ENCODE measurements around the gene ZNF180.
"Not testable (repeated sequence)": the region's sequence is repeated elsewhere in the genome, so short reads cannot be mapped to it uniquely, and the experiment has no call there.

The ZNF180 gene

DNA sequence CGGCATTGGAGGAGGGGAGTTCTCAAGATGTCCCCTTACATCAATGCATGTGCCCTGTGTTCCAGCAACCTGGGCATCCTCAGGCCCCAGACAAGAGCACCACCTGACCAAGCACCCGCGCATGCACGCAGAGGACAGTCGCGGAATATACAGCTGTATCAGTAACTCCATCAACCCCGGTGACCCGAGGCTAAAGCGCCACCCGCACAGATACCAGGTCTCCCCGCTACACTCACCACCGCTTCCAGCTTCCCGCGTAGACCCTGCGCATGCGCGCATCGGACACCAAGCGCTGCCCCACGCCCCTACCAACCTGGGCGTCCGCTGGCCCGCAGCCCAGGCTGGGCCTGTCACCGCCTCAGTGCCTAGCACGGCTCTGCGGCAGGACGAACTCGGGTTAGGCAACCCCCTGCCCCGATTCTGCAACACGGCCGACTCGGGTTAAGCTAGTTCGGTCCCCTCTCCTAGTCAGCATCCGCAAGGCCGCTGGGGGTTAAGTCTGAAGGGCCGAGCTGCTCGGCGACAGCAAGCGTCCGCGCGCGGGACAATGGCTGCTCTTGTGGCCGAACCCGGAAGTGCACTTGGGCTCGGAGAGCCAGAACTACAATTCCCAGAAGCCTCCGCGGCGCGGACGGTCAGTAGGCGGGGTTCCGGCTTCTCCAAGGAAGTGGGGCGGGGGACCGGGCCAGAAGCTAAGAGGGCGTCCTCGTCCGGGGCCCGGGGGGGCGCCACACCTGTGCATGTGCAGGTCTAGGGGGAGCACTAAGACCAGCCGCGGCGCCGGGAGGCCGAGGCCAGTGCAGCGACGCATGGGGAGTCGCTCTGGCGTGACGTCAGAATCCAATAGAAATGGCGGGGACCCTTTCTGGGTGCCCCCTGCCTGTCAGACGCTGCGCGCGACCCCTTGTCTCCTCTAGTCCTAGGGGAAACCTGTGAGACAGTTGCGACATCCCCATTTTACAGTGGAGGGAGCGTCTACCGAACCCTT lies at the start of gene ZNF180:
TSS of gene ZNF180 (minus strand) at position 561 of the 988 bp plus-strand sequence. CDS start 3,188 bp downstream, outside the sequence.
- DNase-seq (ENCODE audit: low spot score) = peak; percentile 99

DNA sequence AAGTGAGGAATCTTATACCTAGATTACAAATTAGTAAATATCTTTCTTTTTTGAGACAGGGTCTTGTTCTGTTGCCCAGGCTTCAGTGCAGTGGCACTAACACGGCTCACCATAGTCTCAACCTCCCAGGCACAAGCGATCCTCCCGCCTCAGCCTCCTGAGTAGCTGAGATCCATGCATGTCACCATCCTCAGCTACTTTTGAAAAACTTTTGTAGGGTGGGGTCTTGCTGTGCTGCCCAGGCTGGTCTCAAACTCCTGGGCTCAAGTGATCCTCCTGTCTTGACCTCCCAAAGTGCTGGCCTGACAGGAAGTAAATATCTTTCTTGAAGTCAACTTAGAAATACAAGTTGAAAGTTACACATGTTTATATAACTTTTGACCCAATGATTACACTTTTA lies 49.2 kb upstream of the ZNF180 start:
- no peak for DNase-seq (ENCODE audit: low spot score)

DNA sequence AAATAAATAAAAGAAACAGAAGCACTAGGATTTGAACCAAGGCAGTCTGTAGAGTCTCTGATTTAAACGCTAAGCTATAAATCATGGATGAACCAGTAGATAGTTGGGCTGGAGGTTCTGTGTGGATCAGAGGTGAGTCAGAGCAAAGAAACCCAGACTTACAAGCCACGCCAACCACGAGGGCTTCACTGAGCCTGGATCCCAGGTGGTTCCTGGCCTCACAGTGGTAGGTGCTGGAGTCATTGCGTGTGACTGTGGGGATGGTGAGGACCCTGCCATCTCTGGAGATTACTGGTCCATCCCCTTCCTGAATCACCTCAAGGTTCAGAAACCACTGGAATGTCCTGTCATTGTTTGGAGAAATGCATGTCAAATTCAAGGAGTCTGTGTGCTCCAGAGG lies 48.4 kb upstream of the ZNF180 start:
- no peak for DNase-seq (ENCODE audit: low spot score)

DNA sequence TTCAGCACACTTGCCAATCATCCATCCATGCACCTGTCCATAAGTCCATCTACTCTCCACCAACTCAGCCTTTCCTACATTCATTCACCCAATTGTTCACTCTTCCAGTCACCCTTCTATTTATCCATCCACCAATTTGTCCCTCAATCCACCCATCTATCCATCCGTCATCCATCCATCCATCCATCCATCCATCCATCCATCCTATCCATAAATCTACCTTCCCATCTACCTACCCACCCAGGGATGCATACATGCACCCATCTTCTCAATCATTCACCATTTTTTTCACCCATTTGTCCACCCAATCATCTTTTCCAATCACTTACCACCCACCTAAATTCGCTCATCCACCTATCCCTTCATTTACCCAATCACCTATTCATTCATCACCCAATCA lies 43.7 kb upstream of the ZNF180 start:
- no peak for DNase-seq (ENCODE audit: low spot score)

DNA sequence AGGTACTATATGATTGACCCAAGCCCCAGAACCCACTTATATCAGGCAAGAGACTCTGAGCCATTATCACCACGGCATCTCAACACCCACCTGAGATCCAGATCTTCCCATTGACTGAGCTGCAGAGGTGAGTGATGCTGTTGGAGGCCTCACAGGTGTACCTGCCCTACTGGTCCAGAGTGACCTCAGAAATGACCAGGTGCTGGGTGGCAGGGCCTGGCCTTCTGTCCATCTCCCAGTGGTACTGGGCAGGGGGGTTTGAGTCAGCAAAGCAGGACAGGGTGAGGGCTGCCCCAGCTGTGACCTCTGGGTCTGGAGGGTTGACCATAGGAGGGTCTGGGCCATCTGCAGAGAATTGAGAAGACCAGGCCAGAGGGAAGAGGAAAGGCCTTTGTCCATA lies 42.3 kb upstream of the ZNF180 start:
- DNase-seq (ENCODE audit: low spot score) = no peak

DNA sequence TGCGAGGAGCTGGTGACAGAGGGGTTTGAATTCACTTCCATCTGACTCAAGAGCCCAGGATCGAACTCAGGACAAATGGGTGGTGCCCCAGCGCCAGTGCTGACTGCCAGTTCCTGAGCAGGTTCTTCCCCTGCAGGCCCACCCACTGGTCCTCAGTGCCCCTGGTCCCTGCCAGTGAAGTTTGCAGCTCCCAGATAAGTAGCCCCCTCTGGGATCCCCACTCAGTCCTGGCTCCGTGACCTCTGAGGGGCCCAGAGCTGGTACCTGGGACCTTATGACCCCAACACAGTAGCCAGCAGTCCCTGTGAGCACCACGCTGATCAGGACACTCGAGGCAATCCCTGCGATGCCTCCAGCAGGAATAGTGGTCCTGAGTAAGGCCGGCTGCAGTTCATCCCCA lies 40.4 kb upstream of the ZNF180 start:
- DNase-seq (ENCODE audit: low spot score) = no peak

DNA sequence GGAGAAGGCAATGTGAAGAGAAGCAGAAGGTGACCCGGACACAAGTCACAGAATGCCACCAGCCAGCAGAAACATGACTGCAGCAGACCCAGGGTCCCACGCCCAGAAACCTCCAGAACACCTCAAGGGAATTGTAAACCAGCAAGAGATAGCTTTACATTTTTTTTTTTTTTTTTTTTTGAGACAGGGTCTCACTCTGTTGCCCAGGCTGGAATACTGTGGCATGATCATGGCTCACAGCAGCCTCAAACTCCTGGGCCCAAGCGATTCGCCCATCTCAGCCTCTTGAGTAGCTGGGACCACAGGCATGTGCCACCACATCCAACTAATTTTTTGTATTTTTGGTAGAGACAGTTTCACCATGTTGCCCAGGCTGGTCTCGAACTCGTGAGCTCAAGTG lies 39.7 kb upstream of the ZNF180 start:
- DNase-seq (ENCODE audit: low spot score) = no peak

DNA sequence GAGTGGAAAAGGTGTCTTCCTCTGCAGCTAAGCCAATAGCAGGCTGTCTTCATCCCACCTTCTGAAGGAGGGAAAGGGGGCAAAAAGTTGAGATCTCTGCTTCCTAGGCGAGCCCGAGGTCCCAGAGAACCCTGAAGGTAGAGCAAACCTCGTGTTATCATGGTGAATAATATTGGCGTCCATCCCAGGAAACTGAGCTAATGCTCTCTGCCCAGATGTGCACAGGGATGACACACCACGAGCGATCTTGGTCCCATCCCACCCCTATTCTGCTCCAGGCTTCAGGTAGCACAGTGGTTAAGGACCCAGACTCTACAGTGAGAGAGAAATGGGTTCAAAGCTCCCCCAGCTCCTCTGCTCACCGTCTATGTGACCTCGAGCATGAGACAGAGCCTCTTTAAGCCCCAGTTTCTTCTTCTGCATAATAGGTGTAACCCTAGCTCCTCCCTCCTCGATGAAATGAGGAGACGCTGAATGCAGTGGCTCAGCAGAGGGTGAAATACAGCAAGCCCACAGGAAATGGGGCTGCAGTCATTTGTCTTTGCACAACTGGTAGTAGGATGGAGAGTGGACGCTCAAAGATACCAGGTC lies 39.0 kb upstream of the ZNF180 start:
- DNase-seq (ENCODE audit: low spot score) = no peak

DNA sequence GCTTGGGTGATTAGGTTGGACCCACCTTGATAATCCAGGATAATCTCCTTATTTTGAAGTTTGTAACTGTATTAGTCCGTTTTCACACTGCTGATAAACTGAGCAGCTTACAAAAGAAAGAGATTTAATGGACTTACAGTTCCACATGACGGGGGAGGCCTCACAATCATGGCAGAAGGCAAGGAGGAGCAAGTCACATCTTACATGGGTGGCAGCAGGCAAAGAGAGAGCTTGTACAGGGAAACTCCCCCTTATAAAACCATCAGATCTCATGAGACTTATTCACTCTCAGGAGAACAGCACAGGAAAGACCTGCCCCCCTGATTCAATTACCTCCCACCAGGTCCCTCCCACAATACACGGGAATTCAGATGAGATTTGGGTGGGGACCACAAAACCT lies 35.0 kb upstream of the ZNF180 start:
- DNase-seq (ENCODE audit: low spot score) = not testable (repeated sequence)

DNA sequence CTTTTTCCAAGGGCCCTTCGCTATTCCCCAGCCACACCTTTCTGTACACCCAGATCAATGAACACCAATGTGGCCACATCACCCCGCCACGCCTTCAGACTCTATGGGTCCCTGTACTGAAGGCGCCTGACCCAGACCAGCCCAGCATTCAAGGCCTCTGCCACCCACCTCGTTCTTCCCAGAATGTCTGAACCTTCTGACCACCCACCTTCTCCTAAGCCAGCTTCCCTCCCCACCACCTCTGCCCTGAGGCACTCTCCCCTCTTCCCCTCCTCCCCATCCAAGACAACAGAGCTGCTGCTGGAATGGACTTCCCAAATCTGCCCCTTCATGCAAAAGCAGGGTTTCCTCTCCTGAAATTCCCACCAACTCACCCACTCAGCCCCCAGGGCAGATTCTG lies 32.5 kb upstream of the ZNF180 start:
- DNase-seq (ENCODE audit: low spot score) = no peak

DNA sequence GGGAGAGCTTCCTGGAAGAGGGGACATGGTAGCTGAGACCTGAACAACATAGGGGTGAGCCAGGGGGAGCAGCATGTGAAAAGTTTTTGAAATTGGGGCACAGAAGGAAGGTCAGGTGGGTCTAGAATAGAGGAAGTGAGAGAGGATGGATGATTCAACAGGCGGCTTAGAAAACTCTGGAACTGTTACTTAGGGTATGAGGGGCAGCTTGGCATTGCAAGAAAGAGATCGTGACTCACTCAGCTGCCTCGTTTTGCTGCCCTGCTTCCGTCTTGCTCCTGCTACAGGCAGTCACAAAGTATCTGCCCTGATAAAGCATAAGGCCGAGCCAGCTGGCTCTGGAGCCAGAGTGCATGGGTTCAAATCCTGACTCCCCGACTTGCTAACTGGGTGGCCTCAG lies 30.5 kb upstream of the ZNF180 start:
- no peak for DNase-seq (ENCODE audit: low spot score)

DNA sequence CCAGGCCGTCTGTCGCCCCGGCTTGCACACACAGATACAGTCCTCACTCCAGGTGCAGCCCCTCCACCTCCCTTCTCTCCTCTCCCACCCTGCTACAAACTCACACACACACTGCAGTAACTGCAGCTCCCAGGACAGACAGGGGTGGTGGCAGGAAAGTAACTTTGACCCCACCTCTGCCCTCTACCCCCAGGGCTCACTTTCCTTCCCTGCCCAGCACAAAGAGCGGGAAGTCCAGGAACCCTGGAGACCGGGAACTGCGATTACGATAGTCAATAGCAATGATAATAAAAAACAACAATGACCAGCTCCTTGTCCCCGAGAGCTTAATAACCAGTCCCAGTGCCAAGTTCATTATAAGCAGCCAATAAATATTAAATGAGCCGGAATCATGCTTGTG lies 29.2 kb upstream of the ZNF180 start, which contains the start of gene CEACAM20:
TSS of gene CEACAM20 (minus strand) at position 140 of the 400 bp plus-strand sequence. CDS start 166 bp downstream, outside the sequence.
- DNase-seq (ENCODE audit: low spot score) = no peak

DNA sequence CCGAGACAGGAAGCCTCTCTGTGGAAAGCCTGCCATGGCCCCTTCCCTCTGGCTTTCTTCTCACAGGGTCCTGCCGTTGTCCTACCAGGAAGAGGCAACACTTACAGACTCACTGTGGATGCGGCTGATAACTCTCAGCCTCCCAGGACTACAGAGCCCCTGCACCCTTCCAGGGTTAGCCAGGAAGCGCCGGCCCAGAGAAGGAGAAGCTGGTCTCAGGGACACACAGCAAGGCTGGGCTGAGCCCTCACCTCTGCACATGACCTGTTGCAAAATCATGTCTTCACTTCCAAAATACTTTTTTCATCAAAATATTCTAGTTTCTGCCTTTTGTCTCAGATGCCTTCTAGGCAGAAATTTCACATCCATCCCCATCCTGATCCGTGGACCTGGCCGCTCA lies 27.2 kb upstream of the ZNF180 start:
- DNase-seq (ENCODE audit: low spot score) = no peak

DNA sequence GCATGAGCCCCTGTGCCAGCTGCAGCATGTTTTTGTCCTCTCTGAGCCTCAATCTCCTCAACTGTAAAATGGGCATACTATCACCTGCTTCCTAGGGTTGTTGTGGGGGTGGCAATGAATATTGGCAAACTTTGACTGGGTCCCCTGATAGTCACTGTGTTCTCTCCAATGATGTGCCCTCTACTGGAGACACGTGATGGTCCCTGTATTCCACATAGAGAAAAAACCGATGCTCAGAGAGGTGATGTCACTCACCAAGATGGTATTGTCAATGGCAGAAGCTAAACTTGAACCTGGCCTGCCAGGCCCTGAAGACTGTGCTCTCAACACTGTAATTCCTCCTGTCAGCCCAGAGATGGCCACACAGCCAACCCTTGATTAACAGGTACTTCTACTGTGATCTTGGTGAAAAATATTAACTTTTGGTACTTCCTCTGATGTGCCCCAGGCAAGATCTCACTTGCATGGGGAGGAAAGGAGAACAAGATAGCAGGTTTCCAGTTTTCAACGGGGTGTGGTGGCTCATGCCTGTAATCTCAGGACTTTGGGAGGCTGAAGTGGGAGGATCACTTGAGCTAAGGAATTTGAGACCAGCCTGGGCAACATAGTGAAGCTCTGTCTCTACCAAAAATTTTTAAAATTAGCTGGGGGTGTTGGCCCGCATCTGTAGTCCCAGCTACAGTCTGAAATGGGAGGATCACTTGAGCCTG lies 25.6 kb upstream of the ZNF180 start:
- no peak for DNase-seq (ENCODE audit: low spot score)

DNA sequence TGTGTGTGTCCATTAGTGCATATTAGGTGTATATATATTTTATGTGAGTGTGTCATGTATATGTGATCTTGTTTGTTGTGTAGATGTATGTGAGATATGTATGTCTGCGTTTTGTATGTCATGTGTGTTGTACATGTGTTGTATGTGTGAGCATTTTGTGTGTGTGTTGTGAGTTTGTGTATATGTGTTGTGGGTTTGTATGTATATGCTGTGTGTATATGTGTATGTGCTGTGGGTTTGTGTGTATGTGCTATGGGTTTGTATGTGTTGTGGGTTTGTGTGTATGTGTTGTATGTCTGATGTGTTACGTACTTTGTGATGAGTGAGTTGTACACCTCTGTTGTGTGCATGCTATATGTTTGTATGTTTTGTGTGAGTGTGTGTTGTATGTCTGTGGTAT lies 21.0 kb upstream of the ZNF180 start:
- no peak for DNase-seq (ENCODE audit: low spot score)

DNA sequence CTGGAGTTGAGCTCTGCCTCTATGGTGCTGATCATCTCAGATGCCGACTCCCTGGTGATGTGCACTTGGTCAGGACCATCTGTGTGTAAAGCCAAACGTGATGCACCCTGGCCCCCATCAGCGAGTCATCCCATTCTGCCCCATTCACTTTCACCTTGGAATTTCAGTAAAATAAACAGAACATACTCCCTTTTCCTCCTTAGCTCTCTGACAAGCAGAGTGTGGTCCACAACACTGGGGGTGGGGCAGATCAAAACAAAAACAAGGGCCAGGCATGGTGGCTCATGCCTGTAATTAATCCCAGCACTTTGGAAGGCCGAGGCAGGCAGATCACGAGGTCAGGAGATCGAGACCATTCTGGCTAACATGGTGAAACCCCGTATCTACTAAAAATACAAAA lies 16.8 kb upstream of the ZNF180 start:
- no peak for DNase-seq (ENCODE audit: low spot score)

DNA sequence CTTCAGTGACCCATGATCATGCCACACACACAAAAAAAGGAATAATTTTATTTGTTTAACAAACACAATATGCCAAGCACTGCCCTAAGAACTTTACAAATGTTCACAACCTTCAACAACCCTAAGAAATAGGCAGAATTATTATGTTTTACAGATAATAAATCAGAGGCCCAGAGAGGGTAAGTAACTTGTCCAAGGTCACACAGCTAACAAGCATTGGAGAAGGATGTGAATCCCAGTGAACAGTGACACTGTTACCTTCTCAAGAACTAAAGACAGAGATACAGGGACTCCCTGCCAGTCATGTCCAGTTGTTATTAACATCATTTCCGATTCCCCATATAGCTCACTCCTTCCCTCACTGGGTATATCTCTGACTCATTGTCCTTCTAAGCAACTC lies 15.6 kb upstream of the ZNF180 start:
- no peak for DNase-seq (ENCODE audit: low spot score)

DNA sequence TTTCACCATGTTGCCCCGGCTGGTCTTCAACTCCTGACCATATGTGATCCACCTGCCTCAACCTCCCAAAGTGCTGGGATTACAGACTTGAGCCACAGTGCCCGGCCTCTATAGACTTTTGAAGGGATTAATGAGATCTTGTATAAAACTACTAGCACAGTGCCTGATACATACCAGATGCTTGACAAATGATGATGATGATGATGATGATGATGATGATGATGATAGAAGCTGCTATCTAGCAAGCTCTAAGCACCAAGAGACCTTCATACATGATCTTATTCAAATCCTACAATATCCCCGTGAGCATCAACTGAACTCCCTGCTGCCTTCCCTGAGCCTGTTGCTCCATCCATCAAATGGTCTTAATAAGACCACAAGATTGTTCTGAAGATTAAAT lies 14.7 kb upstream of the ZNF180 start:
- no peak for DNase-seq (ENCODE audit: low spot score)

DNA sequence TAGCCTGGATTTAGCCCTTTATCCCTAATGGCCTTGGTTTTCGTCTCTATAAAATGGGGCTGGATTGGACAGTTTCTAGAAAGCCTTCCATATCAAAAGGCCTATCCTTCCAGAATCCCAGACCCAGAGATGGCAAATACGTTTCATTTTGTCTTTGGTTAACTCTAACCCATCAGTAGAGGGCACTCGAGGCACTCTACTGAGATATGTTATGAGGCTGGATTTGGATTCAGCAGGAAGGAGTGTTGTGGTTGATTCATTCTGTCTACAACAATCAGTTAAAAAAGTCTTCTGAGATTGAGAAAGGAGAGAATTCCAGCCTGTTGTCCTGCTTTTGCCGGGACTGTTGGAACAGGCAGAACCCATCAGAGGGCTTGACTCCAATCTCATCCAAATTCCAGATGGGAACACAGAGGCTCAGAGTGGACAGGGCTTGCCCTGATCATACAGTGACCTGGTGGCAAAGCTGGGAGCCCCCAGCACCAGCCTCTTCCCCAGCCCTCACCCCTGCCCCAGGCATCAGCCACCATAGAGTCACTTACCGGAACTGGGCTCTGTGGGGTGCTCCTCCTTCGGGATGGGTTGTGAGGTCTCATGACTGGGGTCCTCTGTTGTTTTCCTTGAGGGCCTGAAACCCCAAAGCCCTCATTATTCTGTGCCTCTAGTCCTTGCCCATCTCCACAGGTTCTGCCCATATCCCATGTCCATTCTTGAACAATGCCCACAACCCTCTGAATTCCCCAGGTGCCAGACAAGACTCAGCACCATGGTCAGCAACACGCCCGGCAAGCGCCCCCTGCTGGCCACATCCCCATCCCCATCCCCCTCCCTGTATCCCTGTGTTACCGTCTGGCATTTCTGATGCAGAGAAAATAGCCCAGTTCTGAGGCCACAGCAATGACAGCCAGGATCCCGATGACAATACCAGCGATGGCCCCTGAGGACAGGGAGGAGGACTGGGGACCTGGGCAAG lies 12.3 kb upstream of the ZNF180 start:
- DNase-seq (ENCODE audit: low spot score) = no peak

DNA sequence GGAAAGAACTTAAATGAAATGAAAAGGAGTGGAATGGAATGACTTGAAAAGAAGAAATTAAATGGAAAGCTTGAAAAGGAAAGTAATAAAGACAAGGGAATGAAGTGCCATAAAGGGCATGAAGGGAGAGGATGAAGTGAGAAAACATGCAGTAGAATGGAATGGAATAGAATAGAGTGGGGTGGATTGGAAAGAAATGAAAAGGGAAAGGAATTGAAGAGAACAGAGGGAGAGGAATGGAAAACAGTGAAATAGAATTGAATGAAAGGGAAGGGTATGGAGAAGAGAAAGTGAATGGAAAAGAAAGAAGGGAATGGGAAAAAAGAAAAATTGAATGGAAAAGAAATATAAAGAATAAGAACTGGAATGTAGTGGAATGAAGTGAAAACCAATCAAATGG lies 9.2 kb upstream of the ZNF180 start:
- no peak for DNase-seq (ENCODE audit: low spot score)

DNA sequence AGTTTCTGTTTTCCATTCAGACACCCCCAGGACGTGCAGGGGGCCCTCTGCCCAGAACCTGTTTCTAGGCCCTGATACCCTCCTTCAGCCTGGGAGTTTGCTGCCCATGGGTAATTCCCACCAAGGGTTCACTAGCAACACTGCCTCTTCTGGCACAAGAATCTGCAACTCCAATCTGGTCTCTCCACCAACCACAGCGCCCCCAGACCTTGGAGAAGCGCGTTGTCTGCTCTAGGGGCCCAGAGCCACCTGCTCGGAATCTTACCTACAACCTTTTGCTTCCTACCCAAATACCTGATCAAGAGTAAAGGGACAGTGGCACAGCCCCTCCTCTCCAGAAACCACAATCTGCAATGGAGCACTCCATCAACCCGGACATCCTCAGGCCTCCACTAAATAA lies 763 bp downstream of the ZNF180 start:
- DNase-seq (ENCODE audit: low spot score) = no peak

DNA sequence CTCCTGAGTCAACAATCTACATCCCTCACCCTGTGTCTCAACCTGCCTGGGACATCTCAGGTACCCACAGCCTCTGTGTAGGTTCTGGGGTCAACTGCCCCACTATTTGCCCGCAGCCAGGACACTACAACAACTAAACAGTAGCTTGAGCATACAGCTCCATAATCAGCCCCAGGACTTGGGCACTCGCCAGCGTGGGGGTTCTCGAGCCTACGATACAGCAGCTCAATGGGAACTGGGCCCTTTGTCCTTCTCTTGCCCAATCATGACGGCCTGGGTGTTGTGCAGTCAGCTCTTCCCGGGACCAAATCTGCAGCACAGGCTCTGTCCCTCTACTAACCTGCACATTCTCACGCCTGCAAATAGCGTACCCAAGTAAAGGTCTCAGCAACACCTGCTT lies 1.3 kb downstream of the ZNF180 start:
- no peak for DNase-seq (ENCODE audit: low spot score)
